HG02798 (cell line): ENCODE results near the gene RP2.

Experiments
- ATAC-seq: cut with Tn5 transposase; IDR thresholded peaks from one replicate; pipeline ENCODE4 v1.9.1; 2021; ENCODE audit warnings: mild to moderate bottlenecking; ENCODE audit not compliant: unreplicated experiment, poor library complexity

RP2 gene

GRCh38 chrX:46913667-46914066 is 76.8 kb downstream of the RP2 start:
- ATAC-seq, result no peak

DNA sequence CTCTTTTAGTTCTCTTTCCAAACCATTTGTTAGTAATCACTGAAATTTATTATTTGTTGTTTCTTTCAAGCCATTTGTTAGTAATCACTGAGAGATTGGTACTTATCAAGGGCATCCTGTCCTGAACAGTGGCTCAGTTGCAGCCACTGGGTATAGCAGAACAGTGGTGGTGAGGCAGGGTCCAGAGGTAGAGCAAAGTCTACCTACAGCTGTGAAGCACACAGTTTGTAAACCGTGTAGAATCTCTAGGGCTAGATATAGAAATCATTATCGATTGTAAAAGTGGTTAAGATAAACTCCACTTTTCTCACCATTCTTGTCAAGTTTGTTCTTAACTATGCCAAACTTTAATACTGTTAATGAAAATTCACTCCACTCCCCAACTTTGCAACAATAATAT is 79.4 kb downstream of the RP2 start:
- no peak for ATAC-seq

- no peak for ATAC-seq
Observed at GRCh38 chrX:46917622-46918021, 80.8 kb downstream of the RP2 start.

DNA sequence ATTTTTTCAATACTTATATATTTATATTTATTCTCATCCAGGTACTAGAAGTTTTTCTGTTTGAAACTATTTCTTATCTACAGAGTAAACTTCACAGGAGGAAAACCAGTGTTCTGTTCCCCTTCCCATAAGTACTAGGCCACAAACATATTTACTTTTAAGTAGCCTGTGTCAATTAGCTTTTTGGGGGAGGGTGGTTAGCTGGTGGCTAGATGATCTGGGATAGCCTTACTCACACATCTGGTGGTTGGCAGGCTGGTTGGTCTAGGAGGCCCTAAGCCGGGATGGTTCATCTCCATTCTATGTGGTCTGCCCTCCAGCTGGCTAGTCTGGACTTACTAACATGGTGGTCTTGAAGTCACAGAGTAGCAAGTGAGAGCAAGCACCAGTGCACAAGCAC is 81.6 kb downstream of the RP2 start:
- ATAC-seq, result no peak

DNA sequence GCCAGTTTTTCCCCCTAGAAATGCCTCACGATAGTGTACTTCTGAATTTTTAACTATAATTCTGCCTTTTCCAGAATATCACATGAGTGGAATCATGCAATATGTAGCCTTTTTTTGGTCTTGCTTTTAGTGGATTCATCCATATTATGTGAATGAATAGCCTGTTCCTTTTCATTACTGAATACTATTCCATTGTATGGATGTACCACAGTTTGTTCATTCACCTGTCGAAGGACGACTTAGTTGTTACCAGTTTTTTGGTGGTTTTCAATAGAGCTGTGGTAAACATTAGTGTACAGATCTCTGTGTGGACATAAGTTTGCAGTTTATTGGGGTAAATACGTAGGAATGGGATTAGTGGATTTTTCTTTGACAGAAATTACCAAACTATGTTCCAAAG is 83.4 kb downstream of the RP2 start:
- ATAC-seq, result no peak

DNA sequence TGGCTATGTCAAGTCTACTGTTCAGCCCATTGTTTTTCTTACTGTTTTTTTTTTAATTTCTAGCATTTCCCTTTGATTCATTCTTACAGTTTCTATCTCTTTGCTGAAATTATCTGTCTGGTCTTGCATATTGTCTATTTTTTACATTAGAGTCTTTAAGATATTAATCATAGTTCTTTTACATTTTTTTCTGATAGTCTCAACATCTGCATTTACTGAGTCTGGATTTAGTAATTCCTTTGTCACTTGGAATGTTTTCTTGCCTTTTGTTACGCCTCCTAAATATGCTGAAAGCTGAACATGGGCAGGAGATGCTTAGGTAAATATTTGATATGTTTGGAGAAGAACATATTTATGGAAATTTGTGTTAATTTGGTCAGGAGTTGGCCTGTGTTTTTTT is 85.8 kb downstream of the RP2 start:
- ATAC-seq, result no peak

GRCh38 chrX:46927718-46928117 is 90.9 kb downstream of the RP2 start:
- ATAC-seq, result no peak

GRCh38 chrX:46929439-46930261 is 92.8 kb downstream of the RP2 start:
- ATAC-seq, result no peak
